Spleen (tissue), 3 donors: Measurements from ENCODE around the gene KXD1.

Experiments used
- POLR2A ChIP-seq, 3 donors: fragments of 450-650 bp; IDR thresholded peaks; one replicate each; pipeline ENCODE4 v1.5.1; 2017; ENCODE audit warnings: antibody characterized with exemption in 3 of 3, mild to moderate bottlenecking in 1 of 3
- POLR2AphosphoS5 ChIP-seq, 3 donors: sonication (generic); formaldehyde crosslinking; IDR thresholded peaks; one replicate each; pipeline ENCODE4 v1.5.1; 2017; ENCODE audit warnings: antibody characterized with exemption in 3 of 3

DNA sequence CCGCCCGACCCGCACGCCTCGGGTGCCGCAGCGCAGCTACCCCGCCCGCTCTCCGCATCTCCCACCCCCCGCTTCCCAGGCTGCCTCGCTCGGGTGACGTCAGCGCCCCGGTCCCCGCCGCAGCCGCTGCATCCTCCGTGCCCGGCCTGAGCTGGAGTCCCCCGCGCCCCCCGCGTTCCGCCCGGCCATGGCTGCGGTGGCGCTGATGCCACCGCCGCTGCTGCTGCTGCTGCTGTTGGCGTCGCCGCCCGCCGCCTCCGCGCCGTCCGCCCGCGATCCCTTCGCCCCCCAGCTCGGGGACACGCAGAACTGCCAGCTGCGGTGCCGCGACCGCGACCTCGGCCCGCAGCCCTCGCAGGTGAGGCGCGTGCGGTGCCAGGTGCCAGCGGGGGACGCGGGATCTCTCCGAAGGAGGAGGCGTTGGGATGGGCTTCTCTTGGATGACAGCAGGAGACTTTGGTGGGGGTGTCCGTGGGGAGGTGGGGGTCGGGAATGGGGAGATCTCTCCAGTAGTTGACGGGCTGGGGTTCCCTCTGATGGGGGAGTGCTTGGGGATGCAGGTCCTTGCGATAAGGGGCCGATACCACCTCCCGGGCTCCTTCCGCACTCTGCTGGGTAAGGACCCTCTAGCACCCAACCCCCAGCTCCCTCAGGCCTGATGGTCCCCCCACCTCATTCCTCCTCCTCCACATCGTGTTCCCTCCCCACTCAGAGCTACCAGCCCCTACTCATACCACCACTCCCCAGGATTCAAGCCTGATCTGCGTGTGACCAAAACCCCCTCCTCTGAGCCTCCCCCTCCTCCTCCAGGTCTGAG lies 55.3 kb downstream of the KXD1 start, which contains the start of gene TMEM59L:
- TF ChIP-seq POLR2A (IDR thresholded peaks at IDR 0.05) (no peak), POLR2AphosphoS5 (IDR thresholded peaks at IDR 0.05) (no peak)
